Keratinocyte (primary cell): ENCODE data around the gene ZC3H12D. TPM values are rescaled to one million over a fixed set of nuclear protein-coding genes. Genes with fewer than 3 reads are reported as not detected.

Source experiments
- DNase-seq: peaks from one replicate; pipeline ENCODE4 v3.0.0-alpha.2; 2011; ENCODE audit warnings: low read depth, missing footprints, low spot score
- FAIRE-seq: peaks from 2 replicates; lab custom pipeline; 2011; peaks lifted over from hg19 to GRCh38; lab: Jason Lieb, UNC
- H2AFZ ChIP-seq: 2 replicates; pipeline ENCODE4 v1.6.0; 2012; ENCODE audit warnings: low read length, control low read depth, inconsistent platforms; ENCODE audit not compliant: control insufficient read depth
- H3K27ac ChIP-seq: 2 replicates; pipeline ENCODE4 v1.5.1; 2011; ENCODE audit warnings: low read length; ENCODE audit not compliant: control insufficient read depth, insufficient read depth
- H3K27me3 ChIP-seq: 3 replicates; pipeline ENCODE4 v1.6.0; 2011; ENCODE audit warnings: low read length; ENCODE audit not compliant: control insufficient read depth, insufficient read depth; ENCODE audit errors: extremely low read depth
- H3K36me3 ChIP-seq, 2 experiments: 2 replicates in 1 of 2; 3 replicates in 1 of 2; pipeline ENCODE4 v1.5.1; 2011; ENCODE audit warnings: low read length in 2 of 2, mild to moderate bottlenecking in 1 of 2; ENCODE audit not compliant: control insufficient read depth in 2 of 2, insufficient read depth in 2 of 2; ENCODE audit errors: extremely low read depth in 1 of 2
- H3K4me1 ChIP-seq: 3 replicates; pipeline ENCODE4 v1.5.1; 2011; ENCODE audit warnings: low read length; ENCODE audit not compliant: control insufficient read depth, insufficient read depth; ENCODE audit errors: extremely low read depth
- H3K4me2 ChIP-seq: 3 replicates; pipeline ENCODE4 v1.6.0; 2011; ENCODE audit warnings: low read depth, low read length; ENCODE audit not compliant: control insufficient read depth, insufficient read depth; ENCODE audit errors: extremely low read depth
- H3K4me3 ChIP-seq, 3 experiments: fragments of 200-600 bp in 1 of 3; sonication (generic) in 1 of 3; 2 replicates in 2 of 3; 3 replicates in 1 of 3; pipeline ENCODE4 v1.5.1; 2011 to 2016; ENCODE audit warnings: low read length in 3 of 3, mild to moderate bottlenecking in 3 of 3, control low read depth in 2 of 3, inconsistent platforms in 1 of 3, low read depth in 1 of 3, mixed read lengths in 1 of 3, mixed run types in 1 of 3, moderate library complexity in 1 of 3; ENCODE audit not compliant: control insufficient read depth in 2 of 3, insufficient read depth in 2 of 3; ENCODE audit errors: extremely low read depth in 1 of 3
- H3K79me2 ChIP-seq: 2 replicates; pipeline ENCODE4 v1.6.0; 2012; ENCODE audit warnings: low read length; ENCODE audit not compliant: control insufficient read depth, insufficient read depth
- H3K9ac ChIP-seq: 3 replicates; pipeline ENCODE4 v1.6.0; 2011; ENCODE audit warnings: low read length; ENCODE audit not compliant: control insufficient read depth, insufficient read depth; ENCODE audit errors: extremely low read depth
- H3K9me1 ChIP-seq: 3 replicates; pipeline ENCODE4 v1.6.0; 2011; ENCODE audit warnings: low read length; ENCODE audit not compliant: control insufficient read depth, insufficient read depth; ENCODE audit errors: extremely low read depth
- H3K9me3 ChIP-seq: 2 replicates; pipeline ENCODE4 v1.5.1; 2012; ENCODE audit warnings: low read depth, low read length; ENCODE audit not compliant: control insufficient read depth
- H4K20me1 ChIP-seq: 3 replicates; pipeline ENCODE4 v1.6.0; 2011; ENCODE audit warnings: low read length; ENCODE audit not compliant: control insufficient read depth, insufficient read depth; ENCODE audit errors: extremely low read depth
- EZH2 ChIP-seq: IDR thresholded peaks from one replicate; pipeline ENCODE4 v1.6.1; 2012; ENCODE audit warnings: inconsistent platforms, mild to moderate bottlenecking, low read length, moderate library complexity
- dilution Hi-C: fragments of 300-500 bp; cut with MboI; formaldehyde crosslinking; loops from one replicate; pipeline ENCODE4 v1.7.0; 2020; ENCODE audit warnings: low sequenced_read_pairs; ENCODE audit not compliant: extremely low pct_ligation_motif_present
- polyA plus RNA-seq, 5 experiments: library from polyadenylated mRNA; depleted of rRNA in 3 of 5; stranded (reverse) in 3 of 5; stranded (forward) in 1 of 5; unstranded in 1 of 5; fragments of >200 nt; gene quantifications; 1 replicate in 1 of 5; 2 replicates in 3 of 5; 3 replicates in 1 of 5; pipeline versions ENCODE4 v1.2.1 to v1.2.3, GENCODE V29; 2011 to 2012; ENCODE audit warnings: missing spikeins in 2 of 5, low read depth in 1 of 5, low replicate concordance in 1 of 5
- TF ChIP-seq, protein P1 (sequence below), 3 experiments: IDR thresholded peaks in 1 of 3; conservative IDR thresholded peaks in 1 of 3; optimal IDR thresholded peaks in 1 of 3; 2 replicates in 2 of 3; 3 replicates in 1 of 3; pipeline versions ENCODE3 to v1.5.1; 2011; ENCODE audit warnings: low read length in 3 of 3, mild to moderate bottlenecking in 3 of 3, moderate library complexity in 2 of 3, control low read depth in 1 of 3, inconsistent platforms in 1 of 3; ENCODE audit not compliant: insufficient read depth in 2 of 3; ENCODE audit errors: extremely low read depth in 1 of 3

The ZC3H12D gene
- polyA plus RNA-seq, 1 donor (not counting 4 experiments of a cell fraction or from before 2014, with no cell fraction given): 0.04 TPM

DNA sequence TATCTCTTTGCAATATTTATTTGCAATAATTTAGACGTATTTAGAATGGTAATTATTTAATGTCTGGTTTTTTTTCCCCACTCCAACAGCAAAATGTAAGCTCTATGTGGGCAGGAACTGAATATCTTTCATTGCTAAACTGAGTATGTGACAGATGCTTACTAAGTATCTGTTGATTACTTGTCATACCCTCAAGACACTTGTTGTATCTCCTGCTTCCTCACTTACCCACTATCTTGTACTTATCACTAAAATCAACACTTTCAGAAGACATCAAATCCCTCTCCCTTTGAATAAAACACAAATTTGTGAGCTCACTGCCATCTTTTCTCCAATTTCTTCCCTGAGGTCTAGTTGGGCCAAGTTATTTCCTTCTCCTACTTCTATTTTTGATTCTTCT lies 30.7 kb upstream of the ZC3H12D start:
- H3K79me2 ChIP-seq: no peaks in the 10 kb centered on the region
- H3K36me3 ChIP-seq: peaks cover 0 to 5% of the 10 kb centered on the region in 2 experiments
- H3K4me3 ChIP-seq: no peak overlapping the region
- no peak for FAIRE-seq
- TF ChIP-seq, protein P1, sequence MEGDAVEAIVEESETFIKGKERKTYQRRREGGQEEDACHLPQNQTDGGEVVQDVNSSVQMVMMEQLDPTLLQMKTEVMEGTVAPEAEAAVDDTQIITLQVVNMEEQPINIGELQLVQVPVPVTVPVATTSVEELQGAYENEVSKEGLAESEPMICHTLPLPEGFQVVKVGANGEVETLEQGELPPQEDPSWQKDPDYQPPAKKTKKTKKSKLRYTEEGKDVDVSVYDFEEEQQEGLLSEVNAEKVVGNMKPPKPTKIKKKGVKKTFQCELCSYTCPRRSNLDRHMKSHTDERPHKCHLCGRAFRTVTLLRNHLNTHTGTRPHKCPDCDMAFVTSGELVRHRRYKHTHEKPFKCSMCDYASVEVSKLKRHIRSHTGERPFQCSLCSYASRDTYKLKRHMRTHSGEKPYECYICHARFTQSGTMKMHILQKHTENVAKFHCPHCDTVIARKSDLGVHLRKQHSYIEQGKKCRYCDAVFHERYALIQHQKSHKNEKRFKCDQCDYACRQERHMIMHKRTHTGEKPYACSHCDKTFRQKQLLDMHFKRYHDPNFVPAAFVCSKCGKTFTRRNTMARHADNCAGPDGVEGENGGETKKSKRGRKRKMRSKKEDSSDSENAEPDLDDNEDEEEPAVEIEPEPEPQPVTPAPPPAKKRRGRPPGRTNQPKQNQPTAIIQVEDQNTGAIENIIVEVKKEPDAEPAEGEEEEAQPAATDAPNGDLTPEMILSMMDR (optimal IDR thresholded peaks at IDR 0.05 in 1 of 3, IDR thresholded peaks at IDR 0.05 in 1 of 3, conservative IDR thresholded peaks at IDR 0.05 in 1 of 3; ENCODE audit: extremely low read depth in 1 of 3, insufficient read depth in 2 of 3, low read length in 3 of 3): no peak
- TF ChIP-seq EZH2: no peak
- H3K27me3 ChIP-seq: no peaks in the 10 kb centered on the region
- no peaks in the 10 kb centered on the region for H3K9me1 ChIP-seq
- no peaks in the 10 kb centered on the region for H3K4me1 ChIP-seq
- no peak overlapping the region for H3K27ac ChIP-seq
- H3K9me3 ChIP-seq: no peaks in the 10 kb centered on the region
- H3K9ac ChIP-seq: no peak overlapping the region
- H3K4me2 ChIP-seq: no peak overlapping the region
- H4K20me1 ChIP-seq: no peaks in the 10 kb centered on the region
- dilution Hi-C loops: loop anchor here (25.0 kb wide), 1 partner anchor 478 kb away; no protein-coding TSS in a partner anchor
- DNase-seq: no peak
- H2AFZ ChIP-seq: no peak overlapping the region

DNA sequence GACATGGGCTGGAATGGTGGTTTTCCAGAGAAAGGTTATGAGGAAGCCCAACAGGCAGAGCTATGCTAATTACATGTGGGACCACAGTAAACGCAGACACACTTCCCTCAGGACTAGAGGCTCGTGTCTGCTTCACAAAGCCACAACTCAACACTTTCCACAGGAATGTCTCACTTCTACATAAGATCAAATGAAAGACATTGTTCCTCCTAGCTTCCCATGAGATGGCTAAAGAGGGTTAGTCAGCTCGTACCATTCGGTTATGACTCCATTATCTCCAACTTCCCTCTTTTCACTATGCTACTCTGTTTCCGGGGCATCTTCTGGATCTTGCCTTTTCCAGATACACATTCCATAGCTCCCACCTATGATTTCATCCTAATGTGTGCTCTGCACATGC lies 29.1 kb upstream of the ZC3H12D start:
- H4K20me1 ChIP-seq: no peaks in the 10 kb centered on the region
- H3K79me2 ChIP-seq: no peaks in the 10 kb centered on the region
- DNase-seq (no peak), FAIRE-seq (peak; percentile 32)
- H3K27me3 ChIP-seq: no peaks in the 10 kb centered on the region
- no peaks in the 10 kb centered on the region for H3K9me1 ChIP-seq
- no peaks in the 10 kb centered on the region for H3K4me1 ChIP-seq
- dilution Hi-C loops: loop anchor here (25.0 kb wide), 1 partner anchor 477 kb away; no protein-coding TSS in a partner anchor
- peaks cover 0 to 5% of the 10 kb centered on the region in 2 experiments for H3K36me3 ChIP-seq
- H3K27ac ChIP-seq: no peak overlapping the region
- H3K9me3 ChIP-seq: no peaks in the 10 kb centered on the region
- no peak overlapping the region for H2AFZ ChIP-seq
- no peak overlapping the region for H3K4me3 ChIP-seq
- H3K4me2 ChIP-seq: no peak overlapping the region
- H3K9ac ChIP-seq: no peak overlapping the region
- TF ChIP-seq, protein P1 (optimal IDR thresholded peaks at IDR 0.05 in 1 of 3, IDR thresholded peaks at IDR 0.05 in 1 of 3, conservative IDR thresholded peaks at IDR 0.05 in 1 of 3; ENCODE audit: extremely low read depth in 1 of 3, insufficient read depth in 2 of 3, low read length in 3 of 3): no peak
- TF ChIP-seq EZH2: no peak
